HL-60/S4 treated with retinoic acid at 250 ng/mL for 4 days and 3 days (cell line): ENCODE measurements around the gene HOXA6.

ENCODE experiments used
- in situ Hi-C: fragments of 300-500 bp; cut with MboI; formaldehyde crosslinking; loops from 2 replicates; pipeline ENCODE4 v1.7.0; 2022; ENCODE audit warnings: low sequenced_read_pairs

HOXA6 gene

GRCh38 chr7:27185013-27185853 is 37.7 kb upstream of the HOXA6 start, which contains the start of gene HOXA11:
Gene HOXA11, minus strand, starts transcription at chr7:27185232. Its CDS starts 88 bp downstream, at chr7:27185144.
- in situ Hi-C loops, result loop anchor here (25.0 kb wide), 1 partner anchor 1298 kb away; no protein-coding TSS in a partner anchor

- in situ Hi-C loops, result loop anchor here (25.0 kb wide), 1 partner anchor 1297 kb away; no protein-coding TSS in a partner anchor
Observed at GRCh38 chr7:27184337-27185012, 36.9 kb upstream of the HOXA6 start.

GRCh38 chr7:27183682-27184336 is 36.2 kb upstream of the HOXA6 start:
- in situ Hi-C loops, result loop anchor here (25.0 kb wide), 1 partner anchor 1297 kb away; no protein-coding TSS in a partner anchor

GRCh38 chr7:27182861-27183681 is 35.5 kb upstream of the HOXA6 start:
- in situ Hi-C loops, result loop anchor here (25.0 kb wide), 1 partner anchor 1296 kb away; no protein-coding TSS in a partner anchor

- in situ Hi-C loops, result loop anchor here (25.0 kb wide), 1 partner anchor 1295 kb away; no protein-coding TSS in a partner anchor
Observed at GRCh38 chr7:27182285-27182841, 34.8 kb upstream of the HOXA6 start.

GRCh38 chr7:27181795-27182275 is 34.3 kb upstream of the HOXA6 start:
- in situ Hi-C loops, result loop anchor here (25.0 kb wide), 1 partner anchor 1295 kb away; no protein-coding TSS in a partner anchor

- in situ Hi-C loops, result loop anchor here (25.0 kb wide), 1 partner anchor 1293 kb away; no protein-coding TSS in a partner anchor
Observed at GRCh38 chr7:27180431-27181420, 33.2 kb upstream of the HOXA6 start.

- in situ Hi-C loops, result loop anchor here (25.0 kb wide), 1 partner anchor 1292 kb away; no protein-coding TSS in a partner anchor
Observed at GRCh38 chr7:27179503-27180430, 32.2 kb upstream of the HOXA6 start.

- in situ Hi-C loops, result loop anchor here (25.0 kb wide), 1 partner anchor 1292 kb away; no protein-coding TSS in a partner anchor
Observed at GRCh38 chr7:27179030-27179429, 31.5 kb upstream of the HOXA6 start.

- in situ Hi-C loops, result loop anchor here (25.0 kb wide), 1 partner anchor 1291 kb away; no protein-coding TSS in a partner anchor
Observed at GRCh38 chr7:27178366-27178765, 30.8 kb upstream of the HOXA6 start.

GRCh38 chr7:27177795-27178320 is 30.3 kb upstream of the HOXA6 start:
- in situ Hi-C loops, result loop anchor here (25.0 kb wide), 1 partner anchor 1291 kb away; no protein-coding TSS in a partner anchor

GRCh38 chr7:27176962-27177794 is 29.6 kb upstream of the HOXA6 start:
- in situ Hi-C loops, result loop anchor here (25.0 kb wide), 1 partner anchor 1290 kb away; no protein-coding TSS in a partner anchor

GRCh38 chr7:27176524-27176845 is 28.9 kb upstream of the HOXA6 start:
- in situ Hi-C loops, result loop anchor here (25.0 kb wide), 1 partner anchor 1289 kb away; no protein-coding TSS in a partner anchor

- in situ Hi-C loops, result loop anchor here (25.0 kb wide), 1 partner anchor 1289 kb away; no protein-coding TSS in a partner anchor
Observed at GRCh38 chr7:27175626-27176523, 28.3 kb upstream of the HOXA6 start.
